NK-92 (cell line): ENCODE measurements around the gene PROSER3.
"Not testable (repeated sequence)": the region's sequence is repeated elsewhere in the genome, so short reads cannot be mapped to it uniquely, and the experiment has no call there.

Source experiments
- DNase-seq: peaks from one replicate; lab custom pipeline; 2025; ENCODE audit not compliant: unreplicated experiment; lab: John Stamatoyannopoulos, UW

Gene PROSER3

DNA sequence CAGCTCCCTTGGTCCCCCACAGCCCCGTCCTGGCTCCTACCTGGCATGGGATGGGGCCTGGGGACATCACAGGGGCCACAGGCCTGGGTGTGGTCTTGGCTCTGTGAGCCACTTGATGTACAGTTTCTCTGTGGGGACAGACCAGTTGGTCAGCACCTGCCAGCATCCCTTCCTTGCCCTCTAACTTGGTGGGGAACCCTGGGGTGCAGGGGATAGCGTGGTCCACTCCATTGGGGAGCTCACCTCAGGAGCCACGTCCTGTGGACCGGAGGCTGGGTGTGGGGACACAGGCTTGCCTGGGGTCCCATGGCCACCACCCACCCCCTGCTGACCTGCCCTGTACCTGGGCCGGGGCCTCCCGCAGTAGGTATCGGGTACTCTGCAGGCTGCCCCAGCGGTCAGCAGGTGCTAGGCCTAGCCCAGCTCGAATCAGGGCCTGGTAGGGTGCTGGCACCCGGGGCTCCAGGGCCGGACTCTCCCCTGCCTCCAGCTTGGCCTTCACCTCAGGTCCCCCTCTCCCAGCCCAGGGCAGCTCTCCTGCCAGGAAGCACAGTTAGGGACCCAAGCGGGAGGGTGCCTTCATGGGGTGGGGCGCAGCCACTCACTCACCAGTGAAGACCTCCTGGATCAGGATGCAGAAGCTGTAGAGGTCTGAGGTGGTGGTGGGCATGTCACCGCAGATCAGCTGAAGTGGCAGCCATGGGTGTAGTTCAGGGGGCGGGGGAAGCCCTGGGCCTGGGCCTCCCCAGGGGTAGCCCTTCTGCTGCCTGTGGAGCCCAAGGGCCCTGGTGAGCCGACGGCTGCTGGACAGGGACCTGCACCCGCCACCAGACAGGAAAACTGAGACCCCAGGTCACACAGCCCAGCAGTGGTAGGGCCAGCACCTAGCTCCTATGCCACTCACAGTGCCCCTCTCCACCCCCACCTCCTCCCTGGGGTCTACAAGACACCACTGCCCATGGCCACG is 32.3 kb downstream of the PROSER3 start:
- DNase-seq, result no peak

DNA sequence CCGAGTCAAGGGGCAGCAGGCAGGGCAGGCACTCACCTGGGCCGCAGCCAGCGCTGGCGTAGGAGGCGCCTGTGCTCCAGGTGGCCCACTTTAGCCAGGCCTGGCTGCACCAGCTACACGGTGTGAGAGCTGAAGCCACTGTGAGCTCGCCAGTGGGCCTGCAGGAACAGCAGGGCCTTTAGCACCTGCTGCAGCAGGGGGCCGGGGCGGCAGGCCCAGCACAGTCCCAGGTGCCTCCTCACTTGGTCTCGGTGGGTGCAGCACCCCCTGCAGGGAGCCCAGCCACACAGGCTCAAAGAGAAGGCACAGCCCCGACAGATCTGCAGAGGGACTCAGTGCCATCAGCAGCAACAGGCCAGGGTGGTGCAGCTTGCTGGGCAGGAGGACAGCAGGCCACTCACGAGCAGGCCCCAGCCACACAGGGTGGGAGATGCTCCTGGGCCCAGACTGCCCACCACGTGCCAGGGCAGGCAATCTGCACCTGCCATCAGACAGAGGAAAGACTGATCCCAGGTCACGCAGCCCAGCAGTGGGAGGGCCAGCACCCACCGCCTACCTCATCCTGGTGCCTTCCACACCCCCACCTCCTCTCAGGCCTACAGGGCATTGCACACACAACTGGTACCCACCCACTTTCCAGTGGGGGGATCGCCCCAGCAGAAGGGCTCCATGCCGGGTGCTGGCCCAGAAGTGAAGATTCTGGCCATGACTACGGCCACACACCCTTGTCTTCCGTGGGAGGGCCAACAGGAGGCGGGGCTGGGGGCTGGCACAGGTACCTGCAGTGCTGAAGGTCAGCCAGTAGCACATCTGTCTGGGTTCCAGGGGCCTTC is 33.2 kb downstream of the PROSER3 start:
- no peak for DNase-seq

DNA sequence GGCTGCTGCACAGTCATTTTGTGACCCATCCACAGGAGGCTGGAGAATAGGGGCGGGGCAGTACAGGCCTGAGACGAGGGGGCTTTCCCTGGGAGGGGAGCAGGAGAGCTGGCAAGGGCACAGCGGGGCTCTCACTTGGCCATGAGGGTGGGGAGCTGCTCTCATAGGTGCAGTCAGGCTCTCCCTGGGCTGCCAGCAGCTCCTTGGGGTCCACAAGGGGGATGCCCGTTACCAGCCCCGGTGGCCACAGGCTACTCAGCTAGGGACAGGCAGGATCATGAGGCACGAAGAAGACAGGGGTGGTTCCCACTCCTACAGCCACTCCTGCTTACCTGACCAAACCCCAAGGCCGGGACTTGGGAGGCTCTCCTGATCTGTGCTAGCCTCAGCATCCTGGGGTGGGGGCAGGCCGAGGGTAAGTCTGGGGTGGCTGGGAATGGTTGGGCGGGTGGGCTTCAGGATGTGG is 33.9 kb downstream of the PROSER3 start:
- no peak for DNase-seq

DNA sequence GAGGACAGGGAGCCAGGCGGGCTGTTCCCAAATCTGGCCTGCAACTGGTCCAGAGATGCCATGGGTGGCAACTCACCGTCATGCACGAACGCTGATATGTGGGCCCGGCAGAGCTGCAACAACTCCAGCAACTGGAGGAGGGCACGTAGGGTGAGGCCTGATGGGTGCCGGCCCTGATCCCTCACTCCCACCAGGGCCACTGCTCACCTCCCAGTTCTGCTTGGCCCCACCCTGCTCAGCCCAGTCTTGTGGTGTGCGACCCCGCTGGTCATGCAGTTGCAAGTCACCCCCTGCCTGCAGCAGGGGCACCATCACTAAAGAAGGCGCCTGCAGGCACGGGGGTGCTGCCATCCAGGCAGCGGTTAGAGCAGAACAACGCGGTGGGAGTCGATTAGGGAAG is 34.3 kb downstream of the PROSER3 start:
- no peak for DNase-seq

DNA sequence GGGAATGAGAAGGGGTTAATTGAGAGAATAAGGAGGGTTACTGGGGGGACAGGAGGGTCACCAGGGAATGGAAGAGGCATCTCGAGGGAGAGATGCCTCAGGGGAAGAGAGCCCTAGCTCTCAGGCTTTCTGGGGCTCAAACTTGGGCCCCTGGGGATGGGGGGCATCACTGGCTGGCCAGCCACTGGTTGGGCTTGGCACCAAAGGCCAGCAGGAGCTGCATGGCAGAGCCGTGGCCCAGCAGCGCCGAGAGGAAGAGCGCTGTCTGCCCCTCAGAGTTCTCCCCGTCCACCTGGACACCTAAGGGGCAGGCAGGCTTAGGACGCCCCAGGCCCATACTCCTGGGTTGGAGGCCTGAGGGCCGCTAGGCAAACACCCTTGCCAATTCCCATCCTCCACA is 34.9 kb downstream of the PROSER3 start:
- DNase-seq, result no peak

DNA sequence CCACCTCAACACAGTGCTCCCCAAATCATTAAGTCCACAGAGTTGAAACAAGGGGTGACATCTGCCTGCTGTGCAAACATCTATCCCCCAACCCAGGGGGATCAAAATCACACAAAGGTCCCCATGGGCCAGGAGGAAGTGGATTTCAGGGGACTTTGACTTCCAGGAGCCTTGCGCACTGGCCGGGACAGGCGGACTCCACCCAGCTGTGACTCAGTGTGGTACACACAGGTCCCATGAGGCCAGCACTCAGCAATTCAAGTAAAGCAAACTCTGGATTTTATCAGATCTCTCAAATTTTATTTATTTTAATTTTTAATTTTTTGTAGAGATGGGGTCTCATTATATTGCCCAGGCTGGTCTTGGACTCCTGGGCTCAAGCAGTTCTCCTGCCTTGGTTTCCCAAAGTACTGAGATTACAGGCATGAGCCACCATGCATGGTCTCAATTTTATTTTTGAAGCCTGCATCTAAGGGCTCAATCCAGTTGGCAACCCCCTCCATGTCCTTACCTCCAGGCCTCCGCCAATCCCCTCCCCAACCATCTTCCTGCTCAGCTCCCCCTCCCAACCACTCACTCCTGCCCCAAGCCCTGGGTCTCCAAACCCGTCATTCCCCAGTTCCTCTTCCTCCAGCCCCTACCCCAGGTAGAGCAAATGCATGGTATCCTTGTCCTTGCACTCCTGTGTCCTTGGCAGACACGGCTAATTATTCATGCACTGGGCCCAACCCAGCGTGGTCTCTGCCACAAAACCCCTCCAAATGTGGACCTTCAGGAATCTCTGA is 35.6 kb downstream of the PROSER3 start:
- no peak for DNase-seq

DNA sequence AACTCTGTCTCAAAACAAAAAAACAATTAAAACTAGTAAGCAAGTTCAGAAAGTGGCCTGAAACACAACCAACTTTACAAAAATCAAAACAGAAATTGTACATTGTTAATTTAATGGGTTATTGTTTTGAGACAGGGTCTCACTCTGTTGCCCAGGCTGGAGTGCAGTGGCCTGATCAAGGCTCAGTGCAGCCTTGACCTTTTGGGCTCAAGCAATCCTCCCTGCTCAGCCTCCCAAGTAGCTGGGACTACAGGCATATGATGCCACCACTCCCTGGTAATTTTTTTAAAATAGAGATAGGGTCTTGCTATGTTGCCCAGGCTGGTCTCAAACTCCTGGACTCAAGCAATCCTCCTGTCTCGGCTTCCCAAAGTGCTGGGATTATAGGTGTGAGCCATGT is 37.6 kb downstream of the PROSER3 start:
- DNase-seq, result not testable (repeated sequence)

DNA sequence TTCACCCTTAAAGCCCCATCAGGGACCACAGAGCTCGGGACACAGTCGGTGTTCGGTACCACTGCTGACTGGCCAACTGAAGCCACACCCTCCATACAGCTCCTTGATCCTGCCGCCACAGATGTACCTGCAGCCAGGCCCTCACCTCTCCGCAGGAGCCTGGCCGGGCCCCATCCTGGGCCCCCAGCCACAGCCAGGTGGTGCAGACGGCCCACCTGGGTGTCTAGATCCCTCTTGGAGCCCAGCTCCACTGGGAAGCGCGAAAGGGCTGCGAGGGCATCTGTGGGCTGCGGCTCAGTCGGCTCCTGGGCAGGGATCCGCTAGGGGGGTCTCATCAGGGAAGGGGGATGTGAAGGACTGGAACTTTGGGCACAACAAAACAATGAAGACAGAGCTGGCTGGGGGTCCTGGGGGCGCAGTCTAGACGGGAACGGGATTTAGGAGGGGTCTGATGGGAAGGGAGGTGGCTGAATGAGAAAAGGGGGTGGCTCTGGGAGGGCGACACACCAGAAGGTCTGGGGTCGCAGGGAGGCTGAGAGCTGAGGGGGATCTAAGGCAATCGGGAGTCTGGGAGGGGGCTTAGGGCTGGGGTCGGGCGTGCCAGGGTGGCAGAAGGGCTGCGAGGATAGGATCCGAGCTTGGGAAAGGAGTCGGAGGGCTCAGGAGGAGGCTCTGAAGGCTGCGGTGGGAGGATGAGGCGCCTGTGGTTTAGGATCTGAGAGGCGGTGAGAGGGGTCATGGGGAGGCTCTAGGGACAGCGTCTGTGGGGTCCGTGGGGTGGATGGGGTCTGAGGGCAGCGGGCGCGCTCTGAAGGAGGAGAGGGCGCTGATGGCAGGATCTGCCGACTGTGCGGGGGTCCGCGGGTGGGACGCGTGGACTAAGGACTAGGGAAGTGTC is 38.9 kb downstream of the PROSER3 start:
- DNase-seq, result no peak

DNA sequence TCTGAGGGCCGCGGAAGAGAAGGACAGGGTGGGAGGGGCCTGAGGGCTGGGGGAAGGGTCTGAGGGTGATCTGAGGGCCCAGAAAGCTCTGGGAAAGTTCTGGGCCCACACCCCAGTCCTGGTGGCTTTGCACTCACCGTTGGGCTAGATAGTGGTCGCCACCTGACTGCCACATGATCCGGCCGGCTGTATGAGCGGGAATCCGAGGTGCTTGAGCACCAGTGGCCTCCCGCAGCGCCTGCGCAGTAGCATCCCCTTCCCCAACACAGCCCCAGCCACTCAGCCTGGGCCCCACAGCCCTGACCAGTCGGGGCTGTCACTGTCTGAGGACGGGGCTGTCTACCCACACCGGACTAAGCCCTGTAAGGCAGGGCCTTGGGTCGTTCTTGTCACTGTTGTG is 39.7 kb downstream of the PROSER3 start:
- no peak for DNase-seq

DNA sequence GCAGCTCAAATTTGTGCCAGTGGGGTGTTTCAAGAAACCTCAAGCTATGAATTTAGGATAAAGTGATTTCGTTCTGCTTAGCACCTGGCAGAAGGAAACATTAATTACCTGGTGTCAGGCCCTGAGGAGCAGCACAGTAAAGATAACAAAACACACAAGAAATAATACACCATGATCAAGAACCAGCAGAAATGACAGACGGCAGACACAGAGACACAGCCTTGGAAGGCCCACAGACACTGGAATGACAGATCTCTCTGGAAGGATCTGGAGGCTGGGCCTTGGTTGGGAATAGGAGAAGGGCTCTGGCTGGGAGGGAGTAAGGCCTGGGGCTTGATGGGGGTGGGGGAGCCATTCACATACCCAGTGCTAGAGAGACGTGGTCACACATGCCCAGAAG is 43.9 kb downstream of the PROSER3 start:
- no peak for DNase-seq

DNA sequence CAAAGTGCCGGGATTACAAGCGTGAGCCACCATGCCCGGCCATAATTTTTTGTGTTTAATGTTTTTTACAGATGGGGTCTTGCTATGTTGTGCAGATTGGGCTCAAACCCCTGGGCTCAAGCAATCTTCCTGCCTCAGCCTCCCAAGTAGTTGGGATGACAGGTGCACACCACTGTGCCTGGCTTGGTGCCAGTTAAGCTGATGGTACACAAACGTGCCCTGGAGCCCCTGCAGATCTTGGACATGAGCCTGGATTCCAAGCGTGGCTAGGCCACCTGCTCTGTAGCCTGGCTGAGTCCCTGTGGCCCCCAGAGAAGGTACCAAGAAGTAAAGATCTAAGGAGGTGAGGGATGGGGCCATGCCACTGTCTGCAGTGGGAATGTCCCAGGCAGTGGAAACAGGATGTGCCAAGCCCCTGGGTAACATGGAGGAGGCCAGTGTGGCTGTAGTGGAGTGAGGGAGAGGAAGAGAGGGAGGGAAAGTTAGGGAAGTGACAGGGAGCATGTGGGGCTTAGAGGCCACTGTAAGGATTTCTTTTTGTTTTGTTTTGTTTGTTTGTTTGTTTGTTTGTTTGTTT is 47.6 kb downstream of the PROSER3 start:
- no peak for DNase-seq

DNA sequence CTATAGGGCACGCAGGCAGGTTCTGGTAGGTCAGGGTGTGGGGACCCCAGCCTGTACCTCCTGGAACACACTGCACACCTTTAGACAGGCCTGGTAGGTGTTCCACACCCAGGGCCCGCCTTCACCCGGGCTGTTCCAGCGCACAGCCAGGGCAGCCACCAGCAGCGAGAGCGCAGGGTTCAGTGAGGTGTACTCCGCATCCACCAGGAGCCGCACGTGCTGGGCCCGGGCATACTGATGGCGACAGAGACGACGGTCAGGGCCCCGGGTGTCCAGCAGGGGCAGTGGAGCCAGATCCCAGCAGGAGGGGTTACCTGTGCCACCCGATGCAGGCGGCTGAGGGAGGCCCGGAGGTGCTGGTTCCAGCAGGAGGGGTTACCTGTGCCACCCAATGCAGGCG is 48.6 kb downstream of the PROSER3 start:
- DNase-seq, result no peak

DNA sequence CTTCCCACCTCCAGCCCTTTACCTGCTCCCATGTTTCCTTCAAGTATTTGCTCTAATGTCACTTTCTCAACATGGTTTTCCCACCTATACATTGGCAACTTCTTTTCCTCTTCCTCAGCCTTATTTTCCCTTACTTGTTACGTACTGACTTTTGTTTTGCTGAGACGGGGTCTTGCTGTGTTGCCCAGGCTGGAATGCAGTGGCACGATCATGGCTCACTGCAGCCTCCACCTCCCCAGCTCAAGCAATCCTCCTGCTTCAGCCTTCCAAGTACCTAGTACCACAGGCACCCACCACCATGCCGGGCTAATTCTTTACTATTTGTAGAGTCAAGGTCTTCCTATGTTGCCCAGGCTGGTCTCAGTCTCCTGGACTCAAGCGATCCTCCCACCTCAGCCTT is 49.7 kb downstream of the PROSER3 start:
- DNase-seq, result no peak

DNA sequence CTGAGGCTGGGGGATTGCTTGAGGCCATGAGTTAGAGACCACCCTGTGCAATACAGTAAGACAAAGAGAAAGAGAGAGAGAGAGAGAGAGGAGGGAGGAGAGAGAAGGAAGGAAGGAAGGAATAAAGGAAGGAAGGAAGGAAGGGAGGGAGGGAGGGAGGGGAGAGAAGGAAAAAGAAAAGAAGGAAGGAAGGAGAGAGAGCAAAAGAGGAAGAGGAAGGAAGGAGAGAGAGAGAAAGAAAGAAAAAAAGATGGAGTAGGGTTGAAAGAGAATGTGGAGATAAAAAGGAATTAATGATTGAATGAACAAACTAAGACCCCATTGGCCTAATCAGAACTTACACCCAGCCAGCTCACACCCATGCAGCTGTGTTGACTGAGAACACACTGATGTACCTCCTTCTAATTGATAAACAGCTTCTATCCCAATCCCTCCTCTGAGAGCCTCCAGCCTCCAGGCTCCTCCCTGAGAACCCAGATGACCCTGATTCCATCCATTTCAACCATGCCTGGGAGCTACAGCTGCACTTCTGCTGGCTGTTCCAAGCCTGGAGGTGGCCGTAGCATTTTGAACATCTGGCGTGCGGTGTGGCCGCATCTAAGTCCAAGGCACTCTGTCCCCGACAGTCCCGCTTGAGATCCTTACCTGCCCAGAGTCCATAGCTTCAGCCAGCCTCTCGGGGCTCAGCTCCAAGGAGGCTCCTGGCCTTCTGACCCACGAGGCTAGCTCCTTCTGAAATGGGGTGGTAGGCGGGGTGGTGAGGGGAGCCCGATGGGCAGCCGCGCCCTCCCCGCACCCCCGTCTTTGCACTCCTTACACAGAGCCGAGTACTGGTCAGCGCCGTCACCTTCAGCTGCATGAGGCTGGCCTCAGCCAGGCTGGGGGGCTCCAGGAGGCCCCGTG is 53.6 kb downstream of the PROSER3 start:
- DNase-seq, result no peak

DNA sequence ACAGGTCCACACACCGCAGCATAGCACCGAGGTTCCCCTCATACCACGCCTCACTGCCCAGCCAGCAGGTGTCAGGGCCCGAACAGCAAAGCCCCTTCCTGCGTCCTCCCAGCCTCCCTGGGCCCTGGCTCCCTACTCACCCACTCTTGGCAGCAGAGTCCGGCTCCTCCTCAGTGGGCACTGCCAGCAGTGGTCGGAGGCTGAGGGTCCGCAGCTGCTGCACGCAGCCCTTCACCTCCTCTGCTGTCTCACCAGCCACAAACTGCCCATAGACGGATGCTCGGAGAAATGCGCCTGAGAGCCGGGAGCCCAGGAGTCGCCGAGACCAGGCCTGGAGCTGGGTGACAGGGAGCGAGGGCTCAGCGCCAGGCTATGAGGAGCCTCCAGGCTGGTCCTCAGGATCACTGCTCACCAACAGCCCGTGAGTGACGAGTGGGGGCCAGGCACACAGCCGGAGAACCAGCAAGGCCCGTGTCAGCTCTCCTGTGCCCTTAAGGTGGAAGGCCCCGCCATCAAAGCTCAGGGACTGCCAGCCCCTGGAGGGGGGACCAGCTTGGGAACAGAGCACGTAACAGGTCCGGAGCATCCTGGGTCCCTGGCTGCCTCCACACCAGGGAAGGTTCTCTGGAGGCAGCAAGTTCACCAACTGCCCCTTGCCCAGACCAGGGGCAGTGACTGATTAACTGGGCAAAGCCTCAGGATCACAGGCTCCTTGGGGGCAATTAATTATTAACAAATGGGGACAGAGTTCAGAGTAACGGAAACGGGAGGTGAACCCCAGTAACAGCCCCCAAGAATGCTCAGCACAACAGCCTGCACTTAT is 54.5 kb downstream of the PROSER3 start, which contains the start of gene PRODH2:
Gene PRODH2, minus strand, starts transcription at position 626 of the 823 bp plus-strand sequence. Its CDS starts 40 bp downstream, at position 586.
- DNase-seq, result no peak

DNA sequence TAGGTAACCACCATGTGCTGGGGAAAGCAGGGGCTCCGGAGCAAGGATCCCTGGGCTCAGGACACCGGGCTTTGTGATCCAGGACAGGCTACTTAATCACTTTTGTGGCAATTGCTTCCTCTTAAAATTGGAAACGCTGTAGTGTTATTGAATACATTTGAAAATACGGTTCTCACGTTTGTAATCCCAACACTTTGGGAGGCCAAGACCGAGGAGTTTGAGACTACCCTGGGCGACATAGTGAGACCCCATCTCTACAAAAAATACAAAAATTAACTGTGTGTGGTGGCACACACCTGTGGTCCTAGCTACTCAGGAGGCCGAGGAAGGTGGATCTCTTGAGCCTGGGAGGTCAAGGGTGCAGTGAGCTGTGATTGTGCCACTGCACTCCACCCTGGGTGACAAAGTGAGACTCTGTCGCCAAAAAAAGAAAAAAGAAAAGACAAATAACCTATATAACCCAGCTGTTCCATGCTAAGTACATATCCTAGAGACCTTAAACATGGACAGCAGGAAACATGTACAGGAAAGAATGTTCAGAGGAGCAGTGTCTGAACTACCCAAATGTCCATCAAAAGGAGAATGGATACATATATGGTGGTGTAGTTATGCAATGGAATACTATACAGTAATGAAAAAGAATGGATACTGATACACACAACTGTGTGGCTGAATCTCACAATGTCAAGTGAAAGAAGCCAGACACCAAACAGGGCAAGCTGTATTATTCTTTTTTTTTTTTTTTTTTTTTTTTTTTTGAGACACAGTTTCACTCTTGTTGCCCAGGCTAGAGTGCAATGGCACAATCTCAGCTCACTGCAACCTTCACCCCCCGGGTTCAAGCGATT is 55.3 kb downstream of the PROSER3 start:
- DNase-seq, result no peak

DNA sequence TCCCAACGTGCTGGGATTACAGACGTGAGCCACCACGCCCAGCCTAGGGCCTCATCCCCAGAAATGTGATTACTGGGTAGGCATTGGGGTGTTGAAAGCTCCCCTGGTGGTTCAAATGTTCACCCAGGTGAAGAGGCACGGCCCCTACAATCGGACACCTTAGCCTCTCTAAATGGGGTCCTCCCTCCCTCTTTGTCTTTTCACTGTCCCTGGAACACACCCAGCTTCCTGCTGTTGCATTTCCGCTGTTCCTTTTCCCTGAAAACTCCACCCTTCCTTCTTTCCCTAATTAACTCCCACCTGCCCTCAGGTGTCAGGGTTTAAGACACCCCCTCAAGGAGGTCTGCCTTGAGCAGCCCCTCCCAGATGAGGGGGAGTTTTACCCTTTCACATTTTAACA is 58.3 kb downstream of the PROSER3 start:
- DNase-seq, result no peak
